Endothelial cell of umbilical vein (primary cell): Measurements from ENCODE around the gene SLC9A9. TPM values are rescaled to one million over a fixed set of nuclear protein-coding genes. Genes with fewer than 3 reads are reported as not detected.

Experiments used
- BruUV-seq: library from RNA; stranded (reverse); fragments of 400-500 nt; replicated peaks from 2 replicates; lab custom pipeline; 2021; lab: Mats Ljungman, UMichigan
- CTCF ChIA-PET: fragments of 300-600, 350-600 bp; sonication (Branson Sonifier 250); formaldehyde crosslinking; loops from one replicate; lab custom pipeline; 2021; ENCODE audit warnings: antibody characterized with exemption, inconsistent platforms; lab: Charles Lee
- POLR2A ChIA-PET: fragments of 300-600, 350-600 bp; sonication (Branson Sonifier 250); formaldehyde crosslinking; loops from one replicate; lab custom pipeline; 2021; ENCODE audit warnings: antibody characterized with exemption, inconsistent platforms; lab: Charles Lee
- DNase-seq: peaks from one replicate; pipeline ENCODE4 v3.0.0-alpha.2; 2011; ENCODE audit warnings: low read depth, low spot score
- FAIRE-seq: peaks from 2 replicates; lab custom pipeline; 2011; peaks lifted over from hg19 to GRCh38; lab: Jason Lieb, UNC
- H2AFZ ChIP-seq: 2 replicates; pipeline ENCODE4 v1.6.0; 2012; ENCODE audit warnings: low read depth, low read length, control low read depth, inconsistent platforms
- H3K27ac ChIP-seq: 2 replicates; pipeline ENCODE4 v1.5.1; 2011; ENCODE audit warnings: low read depth, mild to moderate bottlenecking, control low read depth, low read length, moderate library complexity; ENCODE audit not compliant: insufficient read depth
- H3K27me3 ChIP-seq, 2 experiments: 2 replicates each; pipeline versions ENCODE4 v1.6.0 to v1.6.1; 2011; ENCODE audit warnings: low read length in 2 of 2, mixed read lengths in 1 of 2; ENCODE audit not compliant: control insufficient read depth in 2 of 2, insufficient read depth in 2 of 2
- H3K36me3 ChIP-seq, 2 experiments: 2 replicates in 1 of 2; 3 replicates in 1 of 2; pipeline ENCODE4 v1.5.1; 2011; ENCODE audit warnings: low read length in 2 of 2, mild to moderate bottlenecking in 1 of 2, moderate library complexity in 1 of 2; ENCODE audit not compliant: control insufficient read depth in 2 of 2, insufficient read depth in 2 of 2; ENCODE audit errors: extremely low read depth in 1 of 2
- H3K4me1 ChIP-seq: 3 replicates; pipeline ENCODE4 v1.5.1; 2011; ENCODE audit warnings: mild to moderate bottlenecking, low read length; ENCODE audit not compliant: control insufficient read depth, insufficient read depth; ENCODE audit errors: extremely low read depth
- H3K4me2 ChIP-seq: 2 replicates; pipeline ENCODE4 v1.6.1; 2011; ENCODE audit warnings: low read length, control low read depth, mixed read lengths; ENCODE audit not compliant: insufficient read depth
- H3K4me3 ChIP-seq, 3 experiments: fragments of 200-600 bp in 1 of 3; sonication (generic), shearing (Covaris generic) in 1 of 3; replicated peaks in 1 of 3; 2 replicates each; pipeline ENCODE4 v1.5.1; 2011 to 2016; ENCODE audit warnings: control low read depth in 3 of 3, low read length in 3 of 3, mild to moderate bottlenecking in 2 of 3, inconsistent platforms in 1 of 3, low read depth in 1 of 3, moderate library complexity in 1 of 3; ENCODE audit not compliant: insufficient read depth in 1 of 3
- H3K79me2 ChIP-seq: 2 replicates; pipeline ENCODE4 v1.6.0; 2012; ENCODE audit warnings: low read length, inconsistent platforms; ENCODE audit not compliant: control insufficient read depth, insufficient read depth
- H3K9ac ChIP-seq: replicated peaks from 2 replicates; pipeline ENCODE3; 2011; ENCODE audit warnings: low read length, control low read depth; ENCODE audit not compliant: insufficient read depth; ENCODE audit errors: extremely low read depth
- H3K9me1 ChIP-seq: replicated peaks from 3 replicates; pipeline ENCODE4 v1.6.0; 2011; ENCODE audit warnings: mild to moderate bottlenecking, low read length; ENCODE audit not compliant: control insufficient read depth, insufficient read depth; ENCODE audit errors: extremely low read depth
- H3K9me3 ChIP-seq: replicated peaks from 2 replicates; pipeline ENCODE4 v1.5.1; 2012; ENCODE audit warnings: low read length, inconsistent platforms; ENCODE audit not compliant: control insufficient read depth, insufficient read depth
- H4K20me1 ChIP-seq: replicated peaks from 2 replicates; pipeline ENCODE3; 2011; ENCODE audit warnings: mild to moderate bottlenecking, low read length; ENCODE audit not compliant: control insufficient read depth, insufficient read depth; ENCODE audit errors: extremely low read depth
- CTCF ChIP-seq, 2 donors: IDR thresholded peaks; 1 replicate in 1 of 2; 2 replicates in 1 of 2; pipeline ENCODE4 v1.5.1; 2011; ENCODE audit warnings: low read length in 2 of 2, mild to moderate bottlenecking in 2 of 2, moderate library complexity in 2 of 2, control low read depth in 1 of 2, inconsistent platforms in 1 of 2, low read depth in 1 of 2; ENCODE audit not compliant: insufficient read depth in 1 of 2; ENCODE audit errors: extremely low read depth in 1 of 2
- EZH2 ChIP-seq: IDR thresholded peaks from 2 replicates; pipeline ENCODE4 v1.6.1; 2012; ENCODE audit warnings: borderline replicate concordance, low read depth, mild to moderate bottlenecking, moderate library complexity, low read length, inconsistent platforms; ENCODE audit not compliant: severe bottlenecking
- FOS ChIP-seq: IDR thresholded peaks from 2 replicates; pipeline ENCODE4 v1.6.1; 2011; ENCODE audit warnings: mild to moderate bottlenecking, low read length, moderate library complexity, borderline replicate concordance; ENCODE audit not compliant: insufficient read depth
- GATA2 ChIP-seq: IDR thresholded peaks from 2 replicates; pipeline ENCODE4 v1.7.0; 2011; ENCODE audit warnings: low read depth, mild to moderate bottlenecking, moderate library complexity, mixed read lengths, low read length; ENCODE audit not compliant: insufficient read length, insufficient read depth
- JUN ChIP-seq: IDR thresholded peaks from 2 replicates; pipeline ENCODE4 v1.6.1; 2011; ENCODE audit warnings: borderline replicate concordance, low read depth; ENCODE audit not compliant: insufficient read length, insufficient read depth
- MAX ChIP-seq: IDR thresholded peaks from 2 replicates; pipeline ENCODE4 v1.6.1; 2011; ENCODE audit not compliant: insufficient read depth, insufficient read length
- MYC ChIP-seq: IDR thresholded peaks from one replicate; pipeline ENCODE4 v1.6.1; 2011; ENCODE audit warnings: mild to moderate bottlenecking, low read depth, low read length
- POLR2A ChIP-seq: IDR thresholded peaks from 2 replicates; pipeline ENCODE4 v1.6.1; 2012; ENCODE audit warnings: low read depth, mild to moderate bottlenecking, control low read depth, low read length
- POLR2AphosphoS5 ChIP-seq: IDR thresholded peaks from 2 replicates; pipeline ENCODE4 v1.6.1; 2012; ENCODE audit warnings: low read depth, mild to moderate bottlenecking, control low read depth, low read length, moderate library complexity; ENCODE audit not compliant: insufficient read depth
- dilution Hi-C: fragments of 300-500 bp; cut with MboI; formaldehyde crosslinking; loops from one replicate; pipeline ENCODE4 v1.15.0; 2019; ENCODE audit warnings: low sequenced_read_pairs; ENCODE audit not compliant: extremely low pct_ligation_motif_present
- intact Hi-C: fragments of 100-400 bp; cut with micrococcal nuclease; formaldehyde crosslinking; loops from one replicate; pipeline ENCODE4 v1.10.0; 2022
- polyA plus RNA-seq, 4 experiments: library from polyadenylated mRNA; depleted of rRNA in 3 of 4; stranded (reverse) in 3 of 4; unstranded in 1 of 4; fragments of >200 nt; gene quantifications; 2 replicates each; pipeline versions ENCODE4 v1.2.1 to v1.2.3, GENCODE V29; 2011 to 2012; ENCODE audit warnings: missing spikeins in 1 of 4
- total RNA-seq: library from RNA; stranded (reverse); gene quantifications from 2 replicates; pipeline ENCODE4 v1.2.3, GENCODE V29; 2021

The SLC9A9 gene
- total and polyA plus RNA-seq, 2 donors (not counting 3 experiments of a cell fraction or from before 2014, with no cell fraction given): 1.5 to 1.8 TPM

GRCh38 chr3:143278721-143279120 is 569.5 kb downstream of the SLC9A9 start:
- Histone ChIP-seq H3K4me3 (no peak overlapping the region), H3K4me2 (no peak overlapping the region), H3K27me3 (no peaks in the 10 kb centered on the region), H2AFZ (no peak overlapping the region), H4K20me1 (no peaks in the 10 kb centered on the region), H3K36me3 (no peaks in the 10 kb centered on the region), H3K4me1 (no peaks in the 10 kb centered on the region), H3K9me3 (no peaks in the 10 kb centered on the region), H3K79me2 (no peaks in the 10 kb centered on the region), H3K9ac (no peak overlapping the region), H3K27ac (no peak overlapping the region), H3K9me1 (no peaks in the 10 kb centered on the region)
- FAIRE-seq (no peak), DNase-seq (no peak)
- intact Hi-C loops: no loop called here
- no TSS peak for BruUV-seq
- TF ChIP-seq FOS: no peak
- no peak for TF ChIP-seq MAX
- no peak for TF ChIP-seq JUN
- no peak for TF ChIP-seq GATA2
- TF ChIP-seq POLR2A: no peak
- no peak for TF ChIP-seq POLR2AphosphoS5
- no peak for TF ChIP-seq EZH2
- TF ChIP-seq MYC: no peak
- no peak for TF ChIP-seq CTCF (IDR thresholded peaks at IDR 0.05; ENCODE audit: extremely low read depth in 1 of 2, insufficient read depth in 1 of 2, low read depth in 1 of 2, low read length in 2 of 2)
- CTCF ChIA-PET: interaction anchor here (0.8 kb wide), 1 partner anchor 154 kb away, joined by 3 read pairs; no protein-coding TSS in a partner anchor
- POLR2A ChIA-PET: no interaction called here
- dilution Hi-C loops: no loop called here
